ENCODE measurements around the gene NFKBIA. TPM values are rescaled to one million over a fixed set of nuclear protein-coding genes. Genes with fewer than 3 reads are reported as not detected.
"Not testable (repeated sequence)": the region's sequence is repeated elsewhere in the genome, so short reads cannot be mapped to it uniquely, and the experiment has no call there.

NFKBIA gene
- total RNA-seq, 1 donor from 2014 or later, result 170 TPM

DNA sequence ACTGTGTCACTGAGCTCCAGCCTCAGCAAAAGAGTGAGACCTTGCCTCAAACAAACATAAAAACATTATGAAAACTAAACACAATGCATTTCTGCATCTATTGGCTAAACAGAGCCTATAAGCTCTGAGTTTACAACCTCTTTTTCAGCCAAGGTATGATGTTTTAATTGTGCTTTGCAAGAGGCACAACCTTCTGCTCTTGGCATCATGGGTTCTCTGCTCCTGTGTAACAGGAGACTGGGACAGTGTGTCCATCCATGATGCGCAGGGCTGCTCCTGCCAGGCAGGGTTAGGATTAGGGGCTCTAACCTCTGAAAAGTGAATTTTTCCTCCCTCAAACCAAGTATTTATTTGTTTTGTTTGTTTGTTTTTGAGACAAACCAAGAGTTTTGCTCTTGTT lies 5.0 kb upstream of the NFKBIA start:
- no peak for DNase-seq (ENCODE audit: low spot score)

- no peak for DNase-seq (ENCODE audit: low spot score)
These were observed 3.5 kb upstream of the NFKBIA start for GRCh38 chr14:35408026-35408425.

DNA sequence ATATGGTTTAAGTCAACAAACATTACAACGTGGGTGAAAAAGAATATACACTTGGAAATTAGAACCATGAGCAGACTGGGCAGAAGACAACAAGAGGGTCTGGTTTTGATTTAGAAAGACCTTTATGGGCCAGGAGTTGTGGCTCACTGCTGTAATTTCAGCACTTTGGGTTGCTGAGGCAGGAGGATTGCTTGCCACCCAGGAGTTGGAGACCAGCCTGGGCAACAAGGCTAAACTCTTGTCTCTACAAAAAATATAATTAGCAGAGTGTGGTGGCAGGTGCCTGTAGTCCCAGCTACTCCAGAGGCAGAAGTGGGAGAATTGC lies 2.7 kb upstream of the NFKBIA start:
- DNase-seq (ENCODE audit: low spot score), result no peak

- peak; percentile 76 for DNase-seq (ENCODE audit: low spot score)
These were observed 2.2 kb upstream of the NFKBIA start for GRCh38 chr14:35406506-35407305.

- DNase-seq (ENCODE audit: low spot score), result no peak
These were observed 1.5 kb upstream of the NFKBIA start for GRCh38 chr14:35406090-35406489.

GRCh38 chr14:35405304-35405996 lies 901 bp upstream of the NFKBIA start:
- no peak for DNase-seq (ENCODE audit: low spot score)

- peak; percentile 94 for DNase-seq (ENCODE audit: low spot score)
These were observed 723 bp downstream of the NFKBIA start for GRCh38 chr14:35403603-35404448.

DNA sequence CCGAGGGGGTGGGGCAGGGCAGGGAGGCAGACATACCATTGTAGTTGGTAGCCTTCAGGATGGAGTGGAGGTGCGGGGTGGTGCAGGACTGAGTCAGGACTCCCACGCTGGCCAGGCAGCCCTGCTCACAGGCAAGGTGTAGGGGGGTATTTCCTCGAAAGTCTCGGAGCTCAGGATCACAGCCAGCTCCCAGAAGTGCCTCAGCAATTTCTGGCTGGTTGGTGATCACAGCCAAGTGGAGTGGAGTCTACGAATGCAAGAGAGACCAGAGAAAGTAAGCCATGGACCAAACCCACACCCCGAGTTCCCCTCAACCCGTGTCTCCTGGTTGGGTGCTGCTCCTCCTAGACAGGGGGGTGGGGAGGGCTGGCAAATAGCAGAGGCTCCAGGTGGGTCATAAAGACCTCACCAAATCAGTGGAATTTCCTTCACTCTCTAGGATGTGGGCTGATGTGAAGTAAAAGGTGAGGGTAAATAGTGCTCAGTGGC lies 1.4 kb downstream of the NFKBIA start:
- DNase-seq (ENCODE audit: low spot score), result no peak

GRCh38 chr14:35402323-35403113 lies 2.0 kb downstream of the NFKBIA start:
- no peak for DNase-seq (ENCODE audit: low spot score)

GRCh38 chr14:35401422-35402265 lies 2.9 kb downstream of the NFKBIA start:
- DNase-seq (ENCODE audit: low spot score), result no peak

- no peak for DNase-seq (ENCODE audit: low spot score)
These were observed 3.7 kb downstream of the NFKBIA start for GRCh38 chr14:35400648-35401421.

GRCh38 chr14:35399083-35399937 lies 5.2 kb downstream of the NFKBIA start:
- no peak for DNase-seq (ENCODE audit: low spot score)

- DNase-seq (ENCODE audit: low spot score), result no peak
These were observed 6.4 kb downstream of the NFKBIA start for GRCh38 chr14:35398071-35398584.

- DNase-seq (ENCODE audit: low spot score), result not testable (repeated sequence)
These were observed 7.9 kb downstream of the NFKBIA start for GRCh38 chr14:35396610-35397009.

- no peak for DNase-seq (ENCODE audit: low spot score)
These were observed 9.3 kb downstream of the NFKBIA start for GRCh38 chr14:35395283-35395682.

DNA sequence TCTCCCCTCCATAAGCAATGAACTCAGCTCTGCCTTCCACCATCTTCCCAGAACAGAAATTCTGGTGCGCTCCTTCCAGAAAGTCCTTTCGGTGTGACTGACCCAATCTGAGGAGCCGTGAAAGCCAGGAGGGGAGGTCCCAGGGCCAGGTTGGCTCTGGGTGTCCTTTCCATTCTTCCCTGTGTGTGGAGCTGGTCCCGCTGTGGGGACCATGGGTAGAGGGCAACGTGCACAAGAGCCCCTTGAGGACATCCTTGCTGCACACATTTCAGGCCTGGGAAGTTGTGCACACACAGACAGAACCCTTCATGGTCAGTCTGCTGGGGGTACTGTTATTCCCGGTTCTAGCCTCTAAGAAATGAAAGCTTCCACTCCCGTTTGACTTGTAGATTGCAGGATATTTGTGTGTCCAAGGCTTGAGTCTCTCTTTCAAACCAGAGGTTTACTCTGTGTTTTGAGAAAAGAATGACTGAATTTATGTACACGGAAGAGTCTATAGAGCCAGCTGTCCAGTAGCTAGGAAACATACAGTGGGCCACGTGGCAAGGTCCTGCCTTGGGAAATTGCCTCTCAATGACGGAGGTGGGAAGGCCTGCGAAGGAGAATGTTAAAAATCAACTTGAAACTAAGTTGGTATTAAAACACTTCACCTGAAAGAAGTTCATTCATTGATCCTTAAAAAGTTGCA lies 10.1 kb downstream of the NFKBIA start:
- no peak for DNase-seq (ENCODE audit: low spot score)

DNA sequence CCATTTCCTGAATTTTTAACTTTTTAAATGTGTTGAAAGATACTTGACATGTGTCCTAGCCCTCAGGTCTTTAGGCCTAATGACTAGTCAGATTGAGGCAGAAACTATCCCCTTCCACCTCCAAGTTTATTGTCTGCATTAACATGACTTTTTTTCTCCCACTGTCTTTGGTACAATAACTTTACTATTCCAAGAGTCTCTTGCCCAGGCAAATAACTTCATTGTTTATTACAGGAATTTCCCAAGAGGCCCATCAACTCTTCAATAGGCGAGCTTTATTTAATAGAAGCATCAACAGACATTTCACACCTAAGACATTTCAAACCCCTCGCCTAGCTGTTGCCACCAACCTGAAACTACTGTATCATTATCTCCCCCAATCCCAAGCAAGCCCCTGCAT lies 10.7 kb downstream of the NFKBIA start:
- no peak for DNase-seq (ENCODE audit: low spot score)

GRCh38 chr14:35392103-35392502 lies 12.4 kb downstream of the NFKBIA start:
- no peak for DNase-seq (ENCODE audit: low spot score)

All from umbilical cord (tissue), 2 donors.